ENCODE results near the gene IL15RA.
"Not testable (repeated sequence)": the region's sequence is repeated elsewhere in the genome, so short reads cannot be mapped to it uniquely, and the experiment has no call there.

Gene IL15RA

DNA sequence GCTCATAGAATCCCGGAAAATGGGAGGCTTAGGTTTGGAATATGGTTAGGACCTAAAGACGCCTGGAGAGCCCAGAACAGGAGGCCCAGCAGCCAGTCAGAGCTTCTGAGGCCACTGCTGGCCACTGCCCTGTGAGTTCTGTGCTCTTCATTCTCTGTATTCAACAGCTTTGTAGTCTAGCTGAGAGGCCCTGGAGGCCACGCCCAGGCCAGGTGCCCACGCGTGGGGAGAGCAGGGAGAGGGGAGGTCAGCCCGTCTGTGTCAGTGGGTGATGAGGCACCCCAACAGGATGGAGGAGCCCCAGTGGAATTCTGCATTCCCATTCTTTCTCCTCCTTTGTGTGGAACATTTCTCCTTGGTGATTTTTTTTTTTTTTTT is 29.1 kb downstream of the IL15RA start:
- DNase-seq: no peak

DNA sequence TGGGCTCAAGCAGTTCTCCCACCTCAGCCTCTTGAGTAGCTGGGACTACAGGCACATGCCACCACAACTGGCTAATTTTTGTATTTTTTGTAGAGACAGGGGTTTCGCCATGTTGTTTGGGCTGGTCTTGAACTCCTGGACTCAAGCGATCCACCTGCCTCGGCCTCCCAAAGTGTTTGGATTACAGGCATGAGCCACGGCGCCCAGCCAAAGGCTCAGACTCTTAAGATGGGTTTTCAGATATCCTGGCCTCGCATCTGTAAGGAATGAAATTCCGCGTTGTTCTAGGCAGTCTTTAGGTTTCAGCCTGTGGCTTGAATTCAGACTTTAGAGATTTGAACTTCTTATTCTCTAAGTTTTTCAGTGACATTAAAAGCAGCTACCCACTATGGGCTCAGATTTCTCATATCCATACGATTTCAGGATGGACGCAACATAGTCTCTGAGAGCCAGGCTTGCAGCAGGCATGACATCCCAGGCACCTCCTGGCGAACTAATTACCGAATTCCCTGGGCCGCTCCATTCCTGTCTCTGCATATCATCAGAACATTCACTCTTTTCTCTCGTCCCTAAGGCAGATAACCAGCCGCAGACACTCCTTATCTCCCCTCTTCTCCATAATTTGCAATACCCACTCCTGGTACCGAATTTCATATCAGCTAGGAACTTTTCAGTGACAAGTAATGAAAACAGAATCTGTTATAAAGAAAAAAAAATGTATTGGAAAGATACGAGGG is 29.7 kb downstream of the IL15RA start:
- no peak for DNase-seq

GRCh38 chr10:5946786-5947185 is 30.6 kb downstream of the IL15RA start:
- DNase-seq: no peak

GRCh38 chr10:5946419-5946775 is 30.9 kb downstream of the IL15RA start:
- DNase-seq: not testable (repeated sequence)

DNA sequence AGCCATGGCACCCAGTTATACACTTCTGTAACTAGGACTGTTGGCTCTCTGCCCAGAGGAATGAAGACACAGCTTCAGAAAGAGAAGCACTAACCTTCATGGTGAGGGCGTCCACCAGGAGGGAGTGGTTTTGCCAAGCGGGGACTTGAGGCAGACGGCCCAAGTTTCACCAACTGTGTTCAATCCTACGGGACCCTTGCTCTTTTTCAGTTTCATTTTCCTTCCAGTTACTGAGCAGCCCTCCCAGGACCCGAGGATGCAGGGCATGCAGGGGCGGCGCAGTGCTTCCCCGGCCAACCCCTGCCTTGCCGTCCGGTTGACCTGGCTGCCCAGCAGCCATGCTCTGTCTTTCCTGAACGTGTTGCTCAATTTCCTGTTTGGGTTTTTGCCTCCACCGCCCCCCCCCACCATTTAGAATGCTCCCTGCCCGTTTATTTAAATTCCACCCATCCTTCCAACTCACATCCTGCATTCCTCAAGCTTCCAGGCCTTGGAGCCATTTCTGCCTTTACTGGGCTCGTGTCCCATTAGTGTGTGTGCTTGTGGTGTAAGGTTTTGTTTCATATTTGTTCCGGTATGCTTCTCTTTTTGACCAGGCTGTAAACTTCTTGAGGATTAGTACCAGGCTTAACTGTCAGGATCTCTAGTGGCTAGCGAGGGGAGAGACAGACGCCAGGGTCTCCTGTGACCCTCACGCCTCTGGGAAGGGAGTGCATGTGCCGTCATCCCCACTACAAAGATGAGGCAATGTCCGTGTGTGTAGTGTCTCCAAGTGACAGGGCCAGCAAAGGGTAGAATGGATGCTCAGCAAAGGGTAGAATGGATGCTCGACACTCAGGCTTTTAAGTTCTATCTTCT is 31.6 kb downstream of the IL15RA start:
- DNase-seq: no peak

GRCh38 chr10:5945190-5945509 is 32.2 kb downstream of the IL15RA start:
- DNase-seq: no peak

- DNase-seq: peak; percentile 80
Observed at GRCh38 chr10:5944389-5945189, 32.8 kb downstream of the IL15RA start.

DNA sequence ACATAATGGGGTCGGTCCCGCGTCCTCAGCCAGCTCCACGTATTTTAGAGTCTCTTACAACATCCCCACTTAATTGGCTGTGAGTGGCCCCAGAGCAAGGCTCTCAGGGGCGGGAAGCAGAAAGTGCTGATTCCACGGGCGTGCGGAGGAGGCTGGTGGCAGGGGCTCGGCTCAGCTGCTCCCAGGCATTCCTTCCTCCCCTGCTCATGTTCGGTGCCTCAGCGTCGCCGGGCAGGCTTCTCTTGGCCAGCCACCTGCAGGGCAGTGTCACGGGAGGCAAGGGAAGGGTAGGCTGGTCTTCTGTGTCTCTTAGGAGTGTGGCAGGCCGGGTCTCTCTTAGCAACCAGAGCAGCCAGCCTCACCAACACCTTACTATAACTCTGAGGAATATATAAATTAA is 33.8 kb downstream of the IL15RA start:
- DNase-seq: peak; percentile 14

DNA sequence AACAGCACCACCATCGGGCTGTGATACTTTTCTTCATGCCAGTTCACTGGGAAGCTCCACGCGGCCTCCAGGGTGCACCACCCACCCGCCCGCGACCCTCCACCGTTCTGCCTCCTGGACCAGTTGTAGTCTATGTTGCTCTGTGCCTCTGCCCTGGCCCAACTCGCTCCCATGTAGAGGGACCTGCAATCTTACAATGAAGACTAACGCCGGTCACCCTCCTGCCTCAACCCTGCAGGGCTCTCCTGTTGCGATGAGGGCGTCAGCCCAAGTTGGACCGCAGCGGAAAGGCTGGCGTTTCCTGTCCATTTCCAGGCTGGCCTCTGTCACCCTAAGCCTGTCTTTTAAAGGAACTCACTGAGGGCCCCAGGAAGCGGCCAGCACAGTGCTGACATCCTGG is 34.9 kb downstream of the IL15RA start:
- no peak for DNase-seq

DNA sequence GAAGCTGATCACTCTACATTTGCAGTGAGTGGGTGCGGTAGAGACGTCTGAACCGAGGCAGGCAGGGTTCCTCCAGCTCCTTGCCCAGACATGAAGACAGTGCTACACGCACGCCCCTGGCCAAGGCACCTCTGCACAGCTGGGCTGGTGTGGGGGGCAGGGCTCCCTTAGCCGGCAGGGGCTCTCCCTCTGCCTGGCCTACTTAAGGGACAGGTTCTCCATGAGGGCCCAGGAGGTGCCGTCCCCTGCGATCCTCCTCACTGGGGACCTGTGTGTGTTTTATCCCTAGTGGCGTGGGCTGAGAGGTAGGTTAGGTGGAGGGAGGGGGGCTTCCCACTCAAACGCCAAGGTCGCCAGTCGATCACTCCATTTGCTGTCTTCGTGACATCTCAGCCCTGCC is 35.3 kb downstream of the IL15RA start:
- no peak for DNase-seq

DNA sequence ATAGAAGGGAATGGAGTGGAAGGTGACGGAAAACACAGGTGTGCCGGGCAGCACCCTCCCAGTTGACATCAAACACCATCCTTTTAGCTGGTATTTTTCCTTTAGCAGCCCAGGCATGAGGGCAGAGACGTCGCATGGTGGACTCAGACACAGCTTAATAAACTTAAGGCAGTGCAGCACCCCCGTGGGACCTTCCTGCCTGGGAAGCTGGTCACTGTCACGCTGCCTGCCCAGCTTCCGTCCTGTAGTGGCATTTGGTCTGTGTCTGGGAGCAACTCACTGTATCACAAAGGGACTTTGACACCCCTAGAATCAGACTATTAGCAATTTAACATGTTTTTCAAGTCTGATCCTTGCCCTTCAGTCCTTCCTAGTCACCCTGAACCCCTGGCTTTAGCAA is 35.8 kb downstream of the IL15RA start:
- no peak for DNase-seq

DNA sequence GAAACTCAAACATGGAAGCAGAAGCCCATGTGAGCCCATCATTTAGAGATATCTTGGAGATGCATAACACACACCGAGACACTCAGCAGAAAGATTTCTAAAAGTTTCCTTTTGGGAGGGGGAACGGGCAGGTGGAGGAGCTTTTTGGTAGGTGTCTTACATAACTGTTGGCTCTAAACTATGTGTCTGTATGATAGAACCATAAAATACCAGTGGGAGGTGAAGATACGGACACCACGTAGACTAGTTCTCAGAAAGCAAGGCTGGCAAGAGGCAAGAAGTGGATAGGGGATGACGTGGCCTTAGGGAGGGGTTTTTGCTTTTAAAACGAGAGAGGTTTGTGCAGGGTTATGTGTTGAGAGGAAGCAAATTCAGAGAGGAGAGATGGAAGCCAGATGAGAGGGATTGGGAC is 36.5 kb downstream of the IL15RA start:
- DNase-seq: no peak

- DNase-seq: no peak
Observed at GRCh38 chr10:5938291-5938690, 39.1 kb downstream of the IL15RA start.

- DNase-seq: no peak
Observed at GRCh38 chr10:5937016-5937415, 40.3 kb downstream of the IL15RA start.

- no peak for DNase-seq
Observed at GRCh38 chr10:5935628-5936027, 41.7 kb downstream of the IL15RA start.

DNA sequence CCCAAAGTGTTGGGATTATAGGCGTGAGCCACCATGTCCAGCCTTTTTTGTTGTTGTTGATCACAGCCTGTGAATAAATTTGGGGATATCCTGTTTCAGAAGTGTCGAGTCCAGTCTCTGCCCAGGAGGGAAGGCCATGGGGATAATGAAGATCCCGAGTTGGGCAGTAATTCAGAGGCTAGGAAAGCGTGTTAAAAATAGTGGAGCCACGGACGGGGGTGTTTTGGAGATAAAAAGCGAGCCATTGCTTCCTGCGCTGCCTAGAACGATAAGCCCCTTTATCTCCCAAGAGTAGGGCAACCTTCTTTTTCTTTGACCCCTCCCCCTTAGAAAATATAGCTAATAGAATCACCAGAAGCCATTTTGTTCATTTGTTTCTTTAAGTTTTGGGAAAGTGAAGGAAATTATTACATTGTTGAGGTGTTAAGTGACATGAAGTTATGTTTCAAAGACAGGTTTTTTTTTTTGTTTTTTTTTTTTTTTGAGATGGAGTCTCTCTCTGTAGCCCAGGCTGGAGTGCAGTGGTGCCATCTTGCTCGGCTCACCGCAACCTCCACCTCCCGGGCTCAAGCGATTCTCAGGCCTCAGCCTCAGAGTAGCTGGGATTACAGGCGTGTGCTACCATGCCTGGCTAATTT is 43.3 kb downstream of the IL15RA start:
- no peak for DNase-seq

DNA sequence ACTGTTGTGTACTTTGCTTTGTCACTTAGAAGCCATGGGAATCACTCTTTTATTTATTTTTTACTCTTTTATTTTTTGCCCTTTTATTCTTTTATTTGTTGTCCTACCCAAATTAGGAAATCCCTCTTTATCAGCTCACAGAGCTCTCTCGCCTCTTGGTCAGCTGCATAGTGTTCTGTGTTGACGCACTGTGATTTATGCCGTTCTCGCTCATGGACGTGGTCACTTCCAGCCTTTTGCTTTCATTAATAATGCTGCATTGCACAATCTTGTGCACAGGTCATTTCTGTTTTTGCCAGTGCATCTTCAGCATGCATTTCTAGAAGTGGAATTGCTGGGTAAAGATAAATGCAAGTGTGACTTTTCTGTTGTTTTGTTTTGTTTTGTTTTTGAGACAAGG is 45.0 kb downstream of the IL15RA start:
- no peak for DNase-seq

DNA sequence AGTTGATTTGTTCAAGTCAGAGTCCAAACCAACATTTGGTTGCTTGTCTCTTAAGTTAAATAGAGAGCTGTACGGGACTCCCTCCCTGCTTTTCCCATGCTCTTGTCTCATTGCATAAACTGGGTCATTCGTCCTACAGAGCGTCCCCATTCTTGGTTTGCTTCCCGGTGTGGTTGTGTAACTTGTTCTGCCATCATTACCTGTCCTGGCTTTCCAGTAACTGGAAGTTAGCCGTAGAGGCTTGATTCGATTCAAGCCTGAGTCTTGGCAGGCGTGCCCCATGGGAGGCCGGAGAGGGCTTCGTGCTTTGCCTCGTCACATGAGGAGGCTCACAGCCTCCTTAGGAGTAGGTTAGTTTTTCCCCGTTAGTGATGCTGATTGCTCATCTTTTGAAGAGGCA is 47.1 kb downstream of the IL15RA start:
- DNase-seq: no peak

- DNase-seq: no peak
Observed at GRCh38 chr10:5929442-5929841, 47.9 kb downstream of the IL15RA start.

DNA sequence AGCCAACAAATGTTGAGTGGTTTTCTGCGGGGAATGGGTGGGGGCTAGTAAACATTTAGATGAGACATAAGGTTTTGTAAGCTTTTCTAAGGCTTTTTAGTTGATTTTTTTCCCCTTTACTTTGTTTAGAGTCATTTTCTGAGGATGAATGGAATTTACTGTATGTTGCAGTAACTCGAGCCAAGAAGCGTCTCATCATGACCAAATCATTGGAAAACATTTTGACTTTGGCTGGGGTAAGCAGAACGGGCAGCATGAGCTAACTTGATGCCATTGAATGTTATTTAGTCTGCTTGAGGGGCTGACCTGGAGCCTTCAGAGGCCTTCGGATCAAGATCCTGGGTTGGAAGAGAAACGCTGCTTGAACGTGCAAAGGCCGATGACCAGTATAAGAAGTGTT is 50.0 kb downstream of the IL15RA start:
- DNase-seq: no peak

- DNase-seq: no peak
Observed at GRCh38 chr10:5924889-5925288, 52.5 kb downstream of the IL15RA start.

DNA sequence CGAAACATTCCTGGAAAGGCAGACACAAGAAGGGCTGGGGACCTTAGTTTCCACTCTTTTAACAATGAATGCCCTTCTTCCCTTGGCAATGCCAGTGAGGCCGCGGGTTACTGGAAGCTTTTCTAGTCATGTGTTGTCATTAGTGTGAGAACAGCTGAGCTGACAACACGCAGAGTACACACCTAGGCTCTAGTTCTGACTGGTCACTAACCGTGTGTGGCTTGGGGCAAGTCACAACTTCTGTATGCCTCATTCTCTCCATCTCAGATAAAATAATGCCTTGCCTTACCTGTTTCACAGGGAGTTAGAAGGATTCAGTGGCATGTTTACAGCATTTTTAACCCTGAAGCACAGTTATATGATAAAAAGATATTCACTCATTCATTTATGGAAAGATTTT is 55.6 kb downstream of the IL15RA start:
- DNase-seq: no peak

GRCh38 chr10:5919568-5919967 is 57.8 kb downstream of the IL15RA start:
- DNase-seq: no peak
